Stimulated activated CD4-positive, alpha-beta T cell treated with anti-CD3 and anti-CD28 coated beads, TNF-alpha, amount 100 ng/mL, for 24 hours (primary cell): Measurements from ENCODE around the gene PPP2R2B.
"Not testable (repeated sequence)": the region's sequence is repeated elsewhere in the genome, so short reads cannot be mapped to it uniquely, and the experiment has no call there.

ENCODE experiments used
- DNase-seq, 3 experiments: peaks; one replicate each; pipeline ENCODE4 v3.0.0-alpha.2; 2020; ENCODE audit warnings: low read depth in 3 of 3

PPP2R2B gene

DNA sequence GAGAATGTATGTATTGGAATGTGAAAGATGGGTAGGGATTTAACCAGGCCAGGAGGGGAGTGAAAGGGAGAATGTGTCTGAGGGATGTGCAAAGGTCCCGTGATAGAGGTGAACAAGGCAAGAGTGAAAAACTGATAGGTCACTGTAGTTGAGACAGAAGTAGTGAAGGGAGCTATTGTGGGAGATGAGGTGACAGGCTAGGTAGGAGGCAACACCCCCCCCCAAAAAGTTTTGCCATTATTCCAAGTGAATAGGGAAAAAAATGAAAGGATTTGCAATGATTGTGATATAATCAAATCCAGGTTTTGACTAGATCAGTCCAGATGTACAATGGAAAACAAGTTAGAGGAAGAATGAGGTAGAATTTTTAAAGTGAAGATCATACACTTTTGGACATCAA lies 226.0 kb downstream of the PPP2R2B start:
- no peak for DNase-seq

GRCh38 chr5:146647656-146648199 lies 230.8 kb downstream of the PPP2R2B start:
- no peak for DNase-seq

DNA sequence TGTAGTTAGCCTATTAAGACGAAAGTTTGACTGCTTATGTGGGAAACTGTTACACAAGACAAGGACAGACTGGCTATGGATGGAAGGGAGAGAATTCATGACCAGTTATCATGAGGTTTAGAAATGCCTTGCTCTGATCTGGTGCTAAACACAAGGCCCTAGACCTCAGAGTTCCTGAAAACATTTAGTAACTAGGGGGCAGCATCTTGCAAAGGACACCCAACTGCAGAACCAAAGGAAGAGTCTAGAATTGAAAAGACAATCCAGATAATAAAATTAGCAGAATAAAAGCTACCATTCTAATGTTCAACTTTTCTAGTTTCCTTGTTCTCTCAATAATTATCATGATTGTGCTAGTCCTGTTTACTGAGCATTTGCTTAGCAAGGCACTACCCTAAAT lies 232.1 kb downstream of the PPP2R2B start:
- DNase-seq = no peak

DNA sequence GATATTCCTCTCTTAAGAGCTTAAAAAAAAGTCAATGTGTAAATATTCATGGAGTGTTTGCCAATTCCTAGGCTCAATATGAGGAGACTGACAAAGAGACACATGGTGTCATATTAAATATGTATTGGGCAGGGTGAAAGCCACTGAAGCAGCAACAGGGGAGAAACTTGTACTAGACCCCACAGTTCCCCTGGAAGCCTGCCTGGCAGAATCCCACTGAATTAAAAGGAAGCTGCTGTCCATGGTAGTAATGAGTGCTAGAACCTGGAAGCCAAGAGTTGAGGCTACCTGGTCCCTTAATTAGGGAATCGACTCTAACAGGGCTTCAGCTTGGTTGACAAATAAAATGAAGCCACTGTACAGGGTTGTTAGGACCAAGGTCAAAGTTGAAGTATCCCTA lies 233.2 kb downstream of the PPP2R2B start:
- DNase-seq = no peak

DNA sequence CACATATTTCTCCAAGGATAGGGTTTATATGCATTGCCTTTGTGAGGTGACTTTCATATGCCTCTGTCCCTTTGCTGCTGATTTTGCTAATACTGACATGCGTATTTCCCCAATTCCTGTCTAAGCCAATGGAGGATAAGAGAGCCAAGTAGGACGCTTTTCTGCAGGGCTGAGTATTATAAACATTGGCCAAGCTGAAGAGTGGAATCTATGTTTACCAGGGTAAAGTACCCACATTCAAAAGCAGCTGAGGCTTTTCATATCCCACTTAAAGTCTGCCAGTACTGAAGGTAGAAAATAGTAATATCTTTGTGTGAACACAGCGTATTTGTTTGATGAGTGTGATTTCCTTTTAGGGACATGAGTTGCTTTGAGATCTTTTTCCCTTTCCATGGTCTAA lies 233.7 kb downstream of the PPP2R2B start:
- DNase-seq = no peak

DNA sequence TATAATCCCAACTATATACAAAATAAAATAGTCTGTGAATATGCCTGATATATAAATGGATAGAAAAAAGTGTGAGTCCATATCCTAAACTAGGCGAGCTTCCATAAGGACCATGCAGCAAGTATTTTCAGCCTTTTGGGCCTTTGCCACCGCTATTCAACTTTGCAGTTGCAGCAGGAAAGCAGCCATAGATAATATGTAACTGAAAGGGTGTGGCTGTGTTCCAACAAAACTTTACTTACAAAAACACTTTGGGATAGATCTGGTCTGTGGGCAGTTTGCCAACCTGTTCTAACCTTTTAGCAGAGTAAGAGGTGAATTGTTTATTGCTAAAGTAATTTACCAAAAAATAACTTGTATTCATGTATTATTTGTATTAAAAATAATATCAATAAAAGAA lies 234.8 kb downstream of the PPP2R2B start:
- no peak for DNase-seq

DNA sequence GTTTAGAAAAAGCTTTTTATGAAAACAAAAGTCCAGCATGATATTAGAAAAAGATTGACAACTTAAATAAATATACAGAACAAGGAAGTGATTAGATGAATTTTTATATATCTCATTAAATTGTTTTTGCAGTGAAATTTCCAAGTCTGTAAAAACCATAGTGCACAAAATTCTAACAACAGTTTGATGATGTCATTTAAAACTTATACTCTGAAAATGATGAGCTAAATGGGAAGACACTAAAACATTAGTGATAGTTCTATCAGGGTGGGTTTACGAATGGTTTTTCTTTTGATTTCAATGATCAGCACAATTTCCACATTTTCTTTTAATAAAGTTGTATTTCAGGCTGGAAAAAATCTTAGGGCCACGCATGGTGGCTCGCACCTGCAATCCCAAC lies 236.1 kb downstream of the PPP2R2B start:
- DNase-seq = no peak

DNA sequence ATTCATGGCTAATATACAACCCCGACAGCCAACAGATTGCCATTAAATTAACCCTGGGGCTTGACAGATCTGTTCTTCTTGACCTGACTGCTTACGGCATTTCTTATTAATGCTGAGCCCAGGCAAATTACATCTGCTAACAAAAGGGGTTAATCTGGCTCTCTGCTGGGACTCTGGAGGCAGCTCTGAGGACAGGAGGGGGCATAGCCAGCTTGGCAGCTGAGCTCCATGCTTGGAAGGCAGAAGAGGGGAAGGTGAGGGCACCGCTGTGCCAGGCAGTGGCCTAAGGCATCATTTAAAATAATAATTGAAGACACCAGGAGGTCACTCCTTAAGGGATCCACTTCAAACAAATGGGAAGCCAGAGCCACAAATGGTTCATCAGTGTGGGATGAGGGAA lies 236.6 kb downstream of the PPP2R2B start:
- DNase-seq = no peak

- DNase-seq = no peak
Observed at GRCh38 chr5:146640285-146640896, 238.2 kb downstream of the PPP2R2B start.

DNA sequence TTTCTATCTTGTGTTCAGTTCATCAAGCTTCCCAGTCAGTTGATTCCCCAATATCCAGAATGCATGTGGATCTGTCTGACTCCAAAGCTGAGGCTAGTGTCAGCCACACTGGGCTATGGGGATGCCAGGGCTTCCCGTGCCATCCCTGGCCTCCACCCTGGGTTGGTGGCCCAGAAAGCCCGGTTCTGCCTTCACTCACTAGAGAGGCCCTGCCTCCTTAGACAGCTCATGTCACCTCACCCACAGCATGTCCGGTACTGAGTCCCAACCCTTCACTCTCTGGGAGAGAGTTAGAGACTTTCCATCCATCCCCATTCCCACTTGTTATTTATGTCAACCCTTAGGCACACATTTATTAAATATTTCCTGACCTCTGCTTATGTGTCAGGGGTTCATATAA lies 243.1 kb downstream of the PPP2R2B start:
- no peak for DNase-seq

GRCh38 chr5:146633323-146633764 lies 245.2 kb downstream of the PPP2R2B start:
- DNase-seq = no peak

- no peak for DNase-seq
Observed at GRCh38 chr5:146632620-146633322, 245.8 kb downstream of the PPP2R2B start.

- no peak for DNase-seq
Observed at GRCh38 chr5:146630472-146630871, 248.1 kb downstream of the PPP2R2B start.

DNA sequence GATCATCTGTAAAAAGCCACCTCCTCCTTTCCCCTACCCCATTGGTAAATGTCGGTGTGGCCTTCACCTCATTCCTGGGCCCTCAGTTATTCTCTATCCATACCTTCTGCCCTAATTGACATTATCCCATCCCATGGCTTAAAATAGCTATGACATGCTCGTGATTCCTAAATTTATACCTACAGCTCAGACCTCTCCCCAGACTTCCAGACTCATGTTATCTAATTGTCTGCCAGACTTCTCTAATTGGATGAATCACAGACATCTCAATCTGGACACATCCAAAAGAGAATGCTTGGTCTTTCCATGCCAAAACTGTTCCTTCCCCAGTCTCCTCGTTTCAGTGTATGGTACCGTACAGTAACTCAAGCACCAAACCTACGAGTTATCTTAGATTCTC lies 249.6 kb downstream of the PPP2R2B start:
- no peak for DNase-seq

GRCh38 chr5:146626936-146627335 lies 251.6 kb downstream of the PPP2R2B start:
- DNase-seq = no peak

GRCh38 chr5:146624179-146624578 lies 254.4 kb downstream of the PPP2R2B start:
- no peak for DNase-seq

- no peak for DNase-seq
Observed at GRCh38 chr5:146623666-146624065, 254.9 kb downstream of the PPP2R2B start.

DNA sequence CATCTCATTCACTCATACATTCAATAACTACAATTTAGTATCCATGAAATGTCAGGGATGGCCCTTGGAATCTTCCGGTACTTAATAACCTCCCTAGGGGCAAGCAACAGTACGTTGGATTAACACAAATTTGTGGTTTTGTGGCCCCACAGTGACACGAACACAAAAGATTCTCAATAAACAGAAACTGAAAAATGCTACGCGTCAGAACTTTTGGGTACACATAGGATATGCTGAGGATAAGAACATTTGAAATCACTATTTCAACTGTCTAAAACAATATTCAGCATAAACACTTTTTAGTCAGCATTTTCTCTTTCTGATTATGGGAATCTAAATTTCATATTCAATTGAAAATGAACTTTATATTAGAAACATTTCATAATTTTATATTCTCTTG lies 255.5 kb downstream of the PPP2R2B start:
- DNase-seq = no peak

GRCh38 chr5:146622391-146622790 lies 256.2 kb downstream of the PPP2R2B start:
- no peak for DNase-seq

GRCh38 chr5:146620669-146621051 lies 257.9 kb downstream of the PPP2R2B start:
- no peak for DNase-seq

GRCh38 chr5:146620031-146620668 lies 258.4 kb downstream of the PPP2R2B start:
- no peak for DNase-seq

DNA sequence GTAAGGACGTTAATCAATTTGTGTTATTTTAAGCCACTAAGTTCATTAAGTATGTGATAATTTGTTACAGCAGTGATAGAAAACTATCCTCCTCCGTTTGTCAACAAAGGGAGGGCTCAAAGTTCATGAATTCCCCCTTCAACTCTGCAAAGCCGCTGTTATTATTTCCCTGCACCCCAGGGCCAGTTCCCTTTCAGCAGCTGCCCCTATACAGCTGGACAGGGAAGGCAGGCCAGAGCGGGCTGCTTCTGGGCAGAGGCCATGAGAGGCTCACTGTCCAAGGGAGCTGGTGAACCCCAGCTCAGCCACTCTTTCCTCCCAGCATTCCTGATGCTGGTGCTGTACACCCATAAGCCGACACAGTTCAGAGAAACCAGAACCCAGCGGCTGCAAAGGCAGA lies 260.1 kb downstream of the PPP2R2B start:
- no peak for DNase-seq

- not testable (repeated sequence) for DNase-seq
Observed at GRCh38 chr5:146609731-146610130, 268.8 kb downstream of the PPP2R2B start.
